IPS-NIHi7 (cell line): ENCODE results near the gene ANGPTL2.

ENCODE experiments used
- DNase-seq: peaks from one replicate; pipeline ENCODE4 v3.0.0; 2012; ENCODE audit warnings: mixed read lengths; ENCODE audit errors: extremely low spot score

ANGPTL2 gene

GRCh38 chr9:127096208-127096607 lies 26.2 kb downstream of the ANGPTL2 start:
- DNase-seq, result no peak

- no peak for DNase-seq
Observed at GRCh38 chr9:127095411-127095810, 27.0 kb downstream of the ANGPTL2 start.

GRCh38 chr9:127093319-127094020 lies 29.0 kb downstream of the ANGPTL2 start:
- DNase-seq, result no peak

GRCh38 chr9:127092041-127092608 lies 30.3 kb downstream of the ANGPTL2 start:
- DNase-seq, result no peak

GRCh38 chr9:127091526-127091925 lies 30.9 kb downstream of the ANGPTL2 start:
- DNase-seq, result no peak

- DNase-seq, result no peak
Observed at GRCh38 chr9:127090341-127090985, 32.0 kb downstream of the ANGPTL2 start.

GRCh38 chr9:127089631-127090081 lies 32.8 kb downstream of the ANGPTL2 start:
- no peak for DNase-seq

GRCh38 chr9:127088724-127089615 lies 33.5 kb downstream of the ANGPTL2 start:
- no peak for DNase-seq

GRCh38 chr9:127087836-127088235 lies 34.6 kb downstream of the ANGPTL2 start:
- no peak for DNase-seq

GRCh38 chr9:127087411-127087810 lies 35.0 kb downstream of the ANGPTL2 start:
- DNase-seq, result no peak

GRCh38 chr9:127086771-127087170 lies 35.7 kb downstream of the ANGPTL2 start:
- DNase-seq, result no peak

GRCh38 chr9:127085186-127085585 lies 37.2 kb downstream of the ANGPTL2 start:
- no peak for DNase-seq

- DNase-seq, result no peak
Observed at GRCh38 chr9:127084076-127085039, 38.1 kb downstream of the ANGPTL2 start.

- no peak for DNase-seq
Observed at GRCh38 chr9:127083138-127083980, 39.1 kb downstream of the ANGPTL2 start.

- no peak for DNase-seq
Observed at GRCh38 chr9:127081250-127082185, 40.9 kb downstream of the ANGPTL2 start.

- DNase-seq, result no peak
Observed at GRCh38 chr9:127079446-127080140, 42.8 kb downstream of the ANGPTL2 start.

GRCh38 chr9:127078988-127079387 lies 43.4 kb downstream of the ANGPTL2 start:
- DNase-seq, result no peak

- no peak for DNase-seq
Observed at GRCh38 chr9:127078336-127078735, 44.1 kb downstream of the ANGPTL2 start.
